ENCODE data around the gene DEPP1.

DEPP1 gene

DNA sequence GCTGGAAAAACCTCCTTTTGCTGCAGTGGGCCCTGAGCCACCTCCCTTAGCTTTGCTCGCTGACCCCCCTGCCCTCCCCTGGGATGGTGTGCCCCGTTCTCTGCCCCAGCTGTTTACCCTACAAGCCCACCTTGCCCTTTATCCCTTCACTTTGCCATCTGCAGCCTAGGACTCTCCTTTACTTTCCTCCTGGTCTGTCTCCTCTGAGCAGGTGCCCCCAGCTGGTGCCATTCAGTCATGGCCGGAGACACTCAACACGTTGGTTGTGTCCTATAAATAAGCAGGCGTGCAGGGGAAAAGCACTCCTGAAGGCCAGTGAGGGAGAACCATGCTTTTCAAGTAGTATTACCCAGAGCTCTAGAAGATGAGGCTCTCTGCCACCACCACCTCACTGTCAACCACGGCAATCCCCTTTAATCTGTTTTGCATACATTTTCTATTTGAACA, 12.9 kb downstream of the DEPP1 start:
- no peak for DNase-seq

DNA sequence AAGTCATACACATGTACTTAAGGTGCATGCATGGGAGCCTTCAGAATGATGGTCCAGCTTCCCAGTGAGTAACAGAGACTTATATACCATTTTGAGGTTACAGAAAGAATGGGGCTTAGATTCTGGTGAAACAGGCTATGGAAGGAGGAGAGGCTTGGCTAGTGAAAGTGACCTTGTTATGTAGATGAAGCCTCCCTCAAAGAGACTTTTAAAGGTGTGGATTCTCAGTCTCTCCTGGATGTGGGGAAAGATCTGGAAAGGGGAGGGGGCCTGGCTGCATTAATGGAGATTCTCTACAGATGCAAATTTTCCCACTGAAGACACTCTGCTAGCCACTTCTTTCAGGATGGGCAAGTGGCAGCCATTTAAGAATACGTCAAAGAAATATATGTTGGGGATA, 13.5 kb downstream of the DEPP1 start:
- no peak for DNase-seq

DNA sequence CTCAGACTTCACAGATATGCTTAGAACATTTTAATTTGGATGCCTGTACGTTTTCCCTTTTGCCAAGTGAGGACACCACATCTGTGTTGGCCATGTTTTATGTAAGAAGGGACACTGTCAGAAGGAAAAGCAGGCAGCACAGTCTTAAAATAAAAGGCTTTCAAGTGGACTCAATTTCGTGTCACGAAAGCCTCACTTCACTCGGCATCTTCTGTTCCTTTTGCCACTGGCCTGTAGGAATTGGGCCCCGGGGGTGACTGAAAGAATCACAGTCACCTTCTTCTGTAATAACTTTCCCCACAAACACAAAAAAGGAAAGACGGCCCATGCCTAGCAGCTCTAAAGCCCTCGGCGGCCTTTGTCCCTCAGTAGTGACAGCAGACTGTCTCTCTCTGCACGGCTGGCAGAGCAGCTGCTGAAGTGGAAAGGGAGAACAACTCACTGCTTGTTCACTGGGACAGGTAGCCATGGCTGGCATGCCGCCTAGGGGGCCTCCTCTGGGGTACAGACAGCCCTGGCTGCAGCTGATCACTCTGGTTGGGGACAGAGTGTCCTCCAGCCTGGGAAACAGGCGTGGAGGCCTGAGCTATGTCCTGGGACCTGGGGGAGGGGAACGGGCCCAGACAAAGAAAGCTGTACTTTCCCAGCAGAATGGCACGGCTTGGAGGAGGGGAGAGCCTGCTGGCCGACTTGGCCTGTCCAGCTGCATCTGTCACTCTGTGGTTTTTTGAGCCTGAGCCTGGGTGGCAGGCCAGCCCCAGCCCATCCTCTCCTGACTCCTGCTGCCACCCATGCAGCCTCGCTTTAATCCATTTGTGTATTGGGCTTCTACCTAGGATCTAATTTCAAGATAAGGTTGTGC, 14.6 kb downstream of the DEPP1 start:
- DNase-seq, result no peak

DNA sequence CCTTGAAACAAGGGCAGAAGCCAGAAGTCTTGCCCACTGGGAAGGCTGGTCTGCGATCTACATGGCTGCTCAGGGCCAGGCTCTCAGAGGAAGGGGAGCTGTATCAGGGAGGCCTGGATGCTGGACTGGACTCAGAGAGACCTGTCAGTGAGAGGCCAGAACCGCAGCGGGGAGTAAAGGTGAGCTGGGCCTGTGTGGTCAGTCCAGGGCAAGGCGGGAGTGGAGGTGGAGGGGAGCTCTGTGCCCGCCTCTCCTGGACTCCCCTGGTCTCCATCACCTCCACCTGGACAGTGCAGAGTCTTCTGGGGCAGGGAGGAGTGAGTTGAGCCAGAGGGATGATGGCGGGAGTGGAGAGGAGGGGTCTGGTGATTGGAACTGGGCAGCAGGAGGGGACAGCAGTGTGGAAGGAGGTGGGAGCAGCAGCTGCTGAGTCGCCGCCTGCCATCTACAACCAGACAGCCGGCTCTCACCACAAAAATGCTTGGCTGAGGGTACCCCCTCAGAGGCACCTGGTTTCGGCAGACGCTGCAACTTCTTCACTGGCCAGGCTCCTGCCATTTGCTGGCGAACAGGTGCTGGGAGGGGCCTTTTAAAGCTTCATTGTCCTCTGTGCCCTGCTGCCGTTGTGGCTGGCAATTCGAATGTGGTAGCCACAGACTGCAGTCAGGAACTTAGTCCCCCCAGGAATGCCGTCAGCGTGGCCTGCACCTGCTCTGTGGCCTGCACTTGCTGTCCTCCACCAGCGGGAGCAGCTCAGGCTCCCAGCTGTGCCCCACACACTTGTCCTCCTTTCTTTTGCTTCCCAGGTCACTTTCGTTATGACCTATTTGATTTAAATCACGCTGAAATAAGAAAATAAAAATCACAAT, 15.5 kb downstream of the DEPP1 start:
- DNase-seq, result no peak

DNA sequence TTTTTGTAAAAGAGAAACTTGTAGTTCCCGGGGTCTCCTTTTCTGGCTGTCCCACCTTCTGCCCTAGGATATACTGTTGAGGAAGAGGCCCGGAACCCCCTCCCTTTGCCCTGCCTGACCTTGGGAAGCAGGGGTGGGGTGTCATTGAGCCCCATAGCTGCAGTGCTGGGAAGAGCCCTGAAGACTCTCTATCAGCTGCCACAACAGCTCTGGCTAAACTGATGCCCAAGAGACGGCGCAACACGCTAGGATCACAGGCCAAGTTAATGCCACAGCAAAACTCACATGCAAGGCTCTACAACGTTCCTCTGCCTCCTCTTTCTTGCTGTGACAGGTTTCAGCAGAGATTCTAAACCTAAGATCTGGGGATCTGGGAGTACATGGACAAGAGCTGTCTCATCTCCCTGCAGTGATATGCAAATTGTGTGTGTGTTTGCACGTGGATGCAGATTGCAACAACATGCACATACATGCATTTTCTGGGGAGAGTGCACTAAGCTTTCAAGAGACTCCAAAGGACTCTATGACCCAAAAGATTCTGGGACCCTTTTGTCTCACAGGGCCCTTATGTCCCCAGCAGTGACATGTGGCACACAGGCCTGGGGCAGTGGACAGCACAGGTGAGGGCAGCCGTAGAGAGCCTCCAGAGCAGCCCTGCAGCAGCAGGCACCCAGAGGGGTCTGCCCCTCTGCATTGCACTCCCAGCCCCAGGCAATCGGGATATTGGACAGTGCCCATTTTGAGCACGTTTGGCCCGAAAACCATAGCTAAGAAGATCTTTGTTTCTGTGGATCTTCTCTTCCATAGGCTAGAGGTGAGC, 16.5 kb downstream of the DEPP1 start:
- DNase-seq, result no peak

DNA sequence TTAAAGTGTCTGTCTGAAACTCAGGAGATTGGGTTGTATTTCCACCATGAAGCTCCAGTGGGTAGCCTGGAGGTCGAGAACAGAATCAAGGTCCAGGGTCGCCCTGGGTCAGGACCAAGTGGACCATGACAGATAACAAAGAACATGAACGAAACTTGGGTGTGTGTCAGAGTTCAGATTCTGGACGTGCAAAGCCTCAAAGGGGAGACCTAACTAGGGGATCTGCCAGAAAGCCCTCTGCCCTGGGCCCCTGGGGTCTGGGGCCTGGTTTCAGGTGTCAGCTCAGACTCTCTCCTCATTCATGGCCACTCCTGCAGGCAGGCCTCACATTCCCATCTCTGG, 17.4 kb downstream of the DEPP1 start:
- no peak for DNase-seq

DNA sequence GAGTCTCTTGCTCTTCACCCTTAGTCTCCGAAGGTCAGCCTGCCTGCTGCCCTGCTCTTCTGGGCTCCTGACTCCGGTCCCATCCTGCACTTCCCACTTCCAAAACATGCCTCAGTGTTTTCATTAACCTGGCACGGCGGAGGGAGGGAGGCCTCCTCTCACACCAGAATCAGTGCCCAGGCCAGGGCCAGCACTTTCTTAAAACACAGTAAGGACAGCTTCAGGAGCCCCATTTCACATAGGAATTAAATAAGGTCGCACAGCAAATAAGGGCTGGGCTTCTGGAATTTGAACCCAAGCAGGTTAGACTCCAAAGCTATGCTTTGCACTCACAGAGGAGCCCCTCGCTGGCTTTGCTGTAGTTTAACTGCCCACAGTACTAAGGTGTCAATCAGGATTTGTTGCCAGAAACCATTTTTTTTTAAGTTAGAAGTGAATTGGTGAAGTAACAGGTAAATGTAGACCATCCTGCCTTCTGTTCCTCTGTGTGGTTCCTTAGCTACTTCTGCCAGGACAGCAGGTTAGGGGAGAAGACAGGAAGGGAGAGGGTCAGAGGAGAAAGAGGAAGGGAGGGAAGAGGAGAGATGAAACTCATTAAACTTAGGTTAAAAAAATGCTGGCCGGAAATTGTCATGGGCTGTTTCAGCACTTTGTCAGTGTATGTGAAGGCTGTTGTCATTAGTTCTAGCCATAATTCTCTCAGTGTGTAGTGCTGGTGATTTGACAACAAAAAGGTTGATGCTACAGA, 18.0 kb downstream of the DEPP1 start:
- DNase-seq, result no peak

DNA sequence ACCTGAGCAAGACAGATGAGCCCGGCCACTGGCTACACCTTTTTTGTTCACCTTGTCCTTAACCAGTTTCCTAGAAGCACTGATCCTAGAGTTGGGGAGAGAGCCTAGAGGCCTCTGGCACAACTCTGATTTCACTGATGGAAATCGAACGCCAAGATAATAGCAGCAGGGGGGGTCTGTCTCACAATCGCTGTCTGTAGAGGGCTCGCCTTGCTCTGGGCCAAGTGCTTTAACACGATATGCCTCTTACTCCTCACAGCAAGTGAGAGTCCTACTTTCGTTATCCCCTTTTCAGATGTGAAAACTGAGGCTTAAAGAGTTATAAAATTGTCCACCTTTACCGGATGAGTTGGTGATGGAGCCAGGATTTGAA, 18.5 kb downstream of the DEPP1 start:
- no peak for DNase-seq

DNA sequence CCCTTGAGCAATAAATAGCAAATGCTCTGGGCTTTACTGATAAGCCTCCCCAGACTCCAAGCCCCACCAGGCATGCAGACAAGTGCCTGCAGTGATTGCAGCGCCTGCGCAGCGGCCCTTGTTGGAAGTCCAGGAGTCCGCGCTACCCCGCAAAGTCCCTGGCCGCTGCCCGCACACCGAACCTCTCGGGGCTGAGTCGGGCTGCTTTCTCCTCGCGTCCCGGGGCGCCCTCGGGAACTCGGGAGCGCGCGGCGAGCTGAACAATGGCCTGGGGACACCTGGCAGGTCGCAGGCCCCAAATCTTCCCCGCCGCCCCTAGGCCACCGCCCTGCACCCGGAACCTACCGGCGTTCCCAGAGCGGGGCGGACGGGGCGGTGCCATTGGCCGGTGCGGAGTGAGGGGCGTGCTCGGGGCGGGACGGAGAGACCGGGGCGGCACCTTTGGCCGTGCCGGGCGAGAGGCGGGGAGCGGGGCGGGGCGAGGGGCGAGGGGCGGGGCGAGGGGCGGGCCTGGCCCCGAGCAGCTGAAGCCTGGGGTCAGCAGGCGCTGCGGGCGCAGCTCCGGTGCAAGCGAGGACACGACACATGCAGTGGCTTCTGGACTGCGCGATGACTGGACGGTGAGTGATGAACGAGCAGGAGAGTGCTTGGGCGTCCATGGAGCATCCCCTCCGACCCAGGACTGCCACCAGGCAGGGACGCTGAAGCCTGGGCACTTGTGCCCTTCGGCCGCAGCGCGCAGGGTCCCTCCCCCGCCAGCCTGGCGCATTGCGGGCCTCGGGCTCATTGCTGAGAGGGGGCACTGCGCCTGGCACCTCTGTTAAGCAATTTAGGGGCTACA, 19.1 kb downstream of the DEPP1 start, which contains the start of gene RASSF4:
RASSF4 (plus strand) TSS at position 556 of the 841 bp plus-strand sequence. CDS start 10,401 bp downstream, outside the sequence.
- peak; percentile 90 to 93 for DNase-seq

DNA sequence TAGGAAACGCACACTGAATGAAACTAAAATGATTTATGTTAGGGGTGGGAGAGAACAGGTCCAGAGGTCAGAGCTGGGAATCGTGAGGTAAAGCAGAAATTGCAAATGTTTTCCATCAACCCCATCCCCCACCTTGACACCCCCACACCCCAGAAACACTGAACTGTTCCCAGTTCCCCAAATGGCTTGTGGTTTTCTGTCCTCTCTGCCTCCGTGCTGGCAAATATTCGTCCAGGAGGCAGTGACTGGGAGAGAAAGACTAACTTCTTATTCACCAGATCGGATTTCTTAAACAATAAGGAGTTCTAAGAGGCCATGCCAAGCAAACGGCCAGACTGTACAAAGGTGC, 19.7 kb downstream of the DEPP1 start:
- DNase-seq, result no peak

DNA sequence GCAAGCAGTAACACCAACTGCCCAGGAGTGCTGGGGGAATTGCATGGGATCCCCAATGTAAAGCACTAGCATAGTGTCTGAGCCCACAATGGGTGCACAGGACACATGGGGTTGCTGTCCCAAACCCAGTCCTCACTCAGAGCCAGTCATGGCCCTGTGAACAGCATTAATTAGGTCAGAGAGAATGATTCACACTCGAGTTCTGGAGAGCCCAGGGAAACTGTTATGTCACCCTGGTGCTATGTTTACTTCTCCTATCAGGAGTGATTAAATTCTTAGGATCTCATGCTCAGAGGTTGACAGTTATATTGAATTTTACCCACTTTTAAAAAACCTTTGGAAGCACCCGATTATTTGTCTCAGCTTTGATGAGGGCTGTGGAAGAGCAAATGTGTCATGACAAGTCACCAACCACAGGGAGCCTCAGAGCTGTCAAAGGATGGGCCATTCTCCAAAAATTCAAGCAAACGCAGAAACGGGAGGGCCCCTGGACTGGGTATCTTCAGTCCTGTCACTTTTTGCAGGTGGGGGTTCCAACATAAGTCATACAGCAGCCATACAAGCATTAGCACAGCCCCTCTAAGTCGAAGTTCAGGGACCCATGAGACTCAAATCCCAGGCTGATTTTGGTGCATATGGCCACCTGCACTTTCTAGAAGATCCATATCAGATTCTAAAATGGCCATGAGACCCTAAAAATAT, 20.3 kb downstream of the DEPP1 start:
- DNase-seq, result no peak

DNA sequence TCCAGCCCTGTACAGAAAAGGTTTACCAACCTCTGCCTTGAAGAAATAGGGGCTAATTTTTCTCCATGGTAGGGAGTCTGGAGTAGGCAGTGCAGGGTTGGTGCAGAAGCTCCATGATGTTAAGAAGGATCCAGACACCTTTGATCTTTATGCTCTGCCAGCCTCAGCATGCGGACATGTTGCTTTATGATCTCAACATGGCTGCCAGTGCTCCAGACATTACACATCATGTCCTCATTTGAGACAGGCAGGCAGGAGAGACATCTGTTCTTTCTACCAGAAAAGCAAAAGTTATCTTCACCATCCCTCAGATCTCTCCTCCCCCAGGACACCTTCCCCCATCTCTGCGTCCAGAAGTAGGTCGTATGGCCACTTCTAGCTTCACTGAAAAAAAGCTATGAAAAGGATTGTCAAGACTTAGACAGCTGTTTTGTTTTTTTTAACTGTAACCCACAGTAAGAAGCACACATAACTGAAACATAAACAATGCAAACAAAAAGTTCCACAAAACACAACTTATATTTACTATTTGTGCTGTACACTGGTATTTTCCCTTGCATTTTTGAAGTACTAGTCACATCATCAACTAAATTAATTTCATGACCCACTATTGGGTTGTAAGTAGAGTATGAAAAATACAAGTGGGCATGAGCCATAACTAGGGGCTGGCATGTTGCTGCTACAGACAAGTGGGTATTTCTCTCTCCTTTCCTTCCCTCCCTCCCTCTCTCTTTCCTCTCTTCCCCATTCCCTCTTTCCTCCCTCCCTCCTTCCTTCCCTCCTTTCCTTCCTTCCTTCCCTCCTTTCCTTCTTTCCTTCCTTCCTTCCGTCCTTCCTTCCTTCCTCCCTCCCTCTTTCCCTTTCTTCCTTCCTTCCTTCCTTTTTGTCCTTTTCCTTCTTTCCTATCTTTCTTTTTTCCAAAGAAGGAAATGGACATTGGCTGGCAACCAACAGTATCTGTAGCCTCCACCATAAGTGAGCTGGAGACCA, 21.6 kb downstream of the DEPP1 start:
- no peak for DNase-seq

DNA sequence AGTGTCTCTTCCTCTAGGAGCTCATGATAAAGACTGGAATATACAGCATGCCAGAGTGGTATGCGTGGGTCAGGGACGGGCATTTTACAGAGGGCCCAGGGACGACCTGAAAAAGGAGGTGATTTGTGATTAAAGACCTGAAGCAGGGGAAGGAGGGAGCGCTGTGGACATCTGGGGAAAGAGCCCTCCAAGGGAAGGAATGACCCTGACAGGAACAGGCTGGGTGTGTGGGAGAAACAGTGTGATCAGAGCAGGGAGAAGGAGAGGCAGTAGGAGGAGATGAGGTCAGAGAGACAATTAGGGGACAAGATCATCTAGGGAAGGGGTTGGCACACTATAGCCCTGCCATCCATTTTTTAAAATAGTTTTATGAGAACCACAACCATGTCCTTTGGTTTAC, 22.4 kb downstream of the DEPP1 start:
- DNase-seq, result no peak

DNA sequence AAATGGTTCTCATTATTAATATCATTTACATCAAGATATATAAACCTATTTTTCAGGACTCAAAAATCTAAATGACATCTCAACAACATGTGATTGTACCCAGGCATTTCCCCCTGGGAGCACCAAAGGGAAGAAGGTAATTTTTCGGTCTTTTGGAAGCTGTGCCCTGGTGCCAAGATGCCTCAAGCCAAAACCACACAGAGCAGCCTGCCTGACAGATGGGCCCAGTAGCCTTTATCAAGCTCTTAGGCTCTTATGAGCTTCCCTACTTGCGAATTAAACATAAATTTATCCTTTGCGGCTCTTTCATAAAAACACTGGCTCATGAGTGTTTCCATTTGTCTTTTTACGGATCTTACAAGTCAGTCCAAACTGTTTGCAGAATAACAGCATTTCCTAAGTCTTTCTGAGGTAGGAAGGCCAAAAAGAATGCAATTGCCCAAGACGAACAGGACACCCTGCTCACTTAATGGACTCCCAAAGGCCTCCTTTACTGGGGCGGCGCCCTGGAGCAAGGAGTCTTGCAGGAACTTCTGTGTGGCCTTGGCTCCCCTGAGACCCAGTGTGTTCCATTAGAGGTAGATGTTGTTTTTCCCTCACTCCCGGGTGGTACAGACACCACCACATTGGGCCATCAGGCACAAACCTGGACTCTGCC, 23.1 kb downstream of the DEPP1 start:
- DNase-seq, result no peak

DNA sequence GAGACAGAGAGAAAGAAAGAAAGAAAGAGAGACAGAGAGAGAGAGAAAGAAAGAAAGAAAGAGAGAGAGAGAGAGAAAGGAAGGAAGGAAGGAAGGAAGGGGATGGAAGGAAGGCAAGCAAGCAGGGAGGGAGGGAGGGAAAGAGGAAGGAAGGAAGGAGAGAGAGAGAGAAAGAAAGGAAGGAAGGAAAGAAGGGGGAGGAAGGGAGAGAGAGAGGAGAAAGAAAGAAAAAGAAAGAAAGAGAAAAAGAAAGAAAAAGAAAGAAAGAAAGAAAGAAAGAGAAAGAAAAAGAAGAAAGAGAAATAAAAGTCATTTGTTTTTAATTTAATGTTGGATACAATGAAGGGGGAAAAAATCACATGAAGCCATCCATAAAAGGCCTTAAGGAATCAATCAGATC, 23.6 kb downstream of the DEPP1 start:
- no peak for DNase-seq

DNA sequence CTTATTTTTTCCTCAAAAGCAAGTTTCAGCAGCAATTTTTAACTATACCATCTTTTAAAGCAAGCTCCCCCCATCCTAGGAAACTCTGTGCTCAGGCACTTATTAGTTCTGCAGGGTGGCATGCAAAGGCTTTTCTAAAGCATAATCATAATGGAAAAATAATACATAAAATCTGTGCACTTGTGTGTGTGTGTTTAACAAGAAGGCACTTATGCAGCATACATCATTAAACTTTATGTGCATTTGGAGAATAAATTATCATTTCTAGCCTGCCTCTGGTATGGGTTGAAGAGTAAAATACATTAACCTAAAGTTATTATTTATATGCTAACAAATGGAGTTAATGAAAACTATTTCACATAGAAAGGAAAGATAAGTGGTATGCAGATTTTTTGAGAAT, 24.6 kb downstream of the DEPP1 start:
- no peak for DNase-seq

DNA sequence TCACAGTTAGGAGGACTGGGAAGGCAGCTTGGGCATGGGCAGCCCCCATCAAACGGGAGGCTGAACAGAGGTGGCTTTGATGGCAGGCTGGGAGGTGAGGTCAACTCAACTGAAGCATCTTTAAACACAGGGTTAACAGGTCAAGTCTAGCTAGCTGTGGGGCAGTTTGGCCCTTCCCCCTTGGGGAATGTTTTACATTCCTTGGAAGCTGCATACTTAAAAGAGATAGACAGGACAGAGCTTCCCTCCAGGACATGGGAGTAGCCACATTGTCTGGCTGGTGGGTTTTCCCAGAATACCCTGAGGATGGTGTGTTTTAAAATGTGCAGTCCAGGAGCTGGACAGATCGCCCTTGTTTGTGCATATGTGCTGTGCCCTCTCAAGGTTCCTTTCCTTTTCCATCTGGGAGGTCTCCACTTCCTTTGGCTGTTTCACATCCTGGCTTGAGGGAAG, 25.8 kb downstream of the DEPP1 start:
- DNase-seq, result no peak

DNA sequence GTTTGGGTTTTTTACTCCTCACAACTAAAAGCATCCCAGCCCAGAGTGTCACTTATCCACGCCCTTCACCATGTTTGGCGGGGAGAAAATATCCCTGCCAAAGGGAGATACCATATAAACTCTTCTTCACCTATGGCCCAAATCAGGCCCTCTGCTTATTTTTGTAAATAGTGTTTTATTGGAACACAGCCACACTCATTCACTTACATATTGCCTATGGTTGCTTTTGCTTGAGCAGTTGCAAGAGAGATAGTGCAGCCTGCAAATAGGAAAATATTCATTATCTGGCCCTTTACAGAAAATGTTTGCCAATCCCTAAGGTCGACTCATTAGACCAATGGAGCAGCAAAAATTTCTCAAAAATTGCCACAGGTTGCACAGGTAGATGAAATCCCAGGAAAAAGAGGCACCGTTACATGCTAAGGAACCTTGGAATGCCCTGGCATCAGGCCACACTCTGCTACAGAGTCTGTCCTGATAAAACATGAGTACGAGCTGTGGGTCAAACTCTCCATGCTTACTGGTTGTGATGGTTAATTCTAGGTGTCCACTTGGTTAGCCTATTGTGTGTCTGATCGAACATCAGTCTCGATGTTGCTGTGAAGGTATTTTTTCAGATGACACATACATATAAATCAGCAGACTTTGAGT, 26.9 kb downstream of the DEPP1 start:
- no peak for DNase-seq

Data from CD4-positive, alpha-beta T cell treated with Interferon alpha-2 for 1 hour (primary cell).